SK-N-SH treated with all-trans-retinoic acid at 6 μM for 48 hours (cell line): ENCODE results near the gene DPH3.

Experiments used
- ATAC-seq: fragments of 200-7000 bp; cut with Tn5 transposase; 3 replicates; pipeline ENCODE4 v1.9.1; 2020; ENCODE audit warnings: mild to moderate bottlenecking, moderate library complexity
- BACH2 ChIP-seq: fragments of 250-450 bp; sonication (Bioruptor Pico); IDR thresholded peaks from 2 replicates; pipeline ENCODE4 v1.9.0; 2021; ENCODE audit warnings: mild to moderate bottlenecking, borderline replicate concordance
- CSDC2 ChIP-seq: fragments of 250-450 bp; sonication (Bioruptor Pico); IDR thresholded peaks from 2 replicates; pipeline ENCODE4 v1.5.0; 2020; ENCODE audit warnings: mild to moderate bottlenecking, moderate library complexity
- ESRRG ChIP-seq: fragments of 250-450 bp; sonication (Bioruptor Pico); IDR thresholded peaks from 2 replicates; pipeline ENCODE4 v1.6.1; 2021; ENCODE audit warnings: mild to moderate bottlenecking
- GLIS3 ChIP-seq: fragments of 250-450 bp; sonication (Bioruptor Pico); IDR thresholded peaks from 2 replicates; pipeline ENCODE4 v1.5.0; 2020; ENCODE audit warnings: mild to moderate bottlenecking, moderate library complexity
- ISL1 ChIP-seq: fragments of 250-450 bp; sonication (Bioruptor Pico); IDR thresholded peaks from 2 replicates; pipeline ENCODE4 v2.1.2; 2022; ENCODE audit warnings: mild to moderate bottlenecking, moderate library complexity
- OSR1 ChIP-seq: fragments of 250-450 bp; sonication (Bioruptor Pico); IDR thresholded peaks from 2 replicates; pipeline ENCODE4 v1.8.0; 2022; ENCODE audit warnings: moderate library complexity, mild to moderate bottlenecking, inconsistent platforms
- PPARA ChIP-seq: fragments of 250-450 bp; sonication (Bioruptor Pico); IDR thresholded peaks from 2 replicates; pipeline ENCODE4 v1.5.0; 2020; ENCODE audit warnings: mild to moderate bottlenecking, borderline replicate concordance
- RARB ChIP-seq: fragments of 250-450 bp; sonication (Bioruptor Pico); IDR thresholded peaks from 2 replicates; pipeline ENCODE4 v1.8.0; 2021; ENCODE audit warnings: mild to moderate bottlenecking, moderate library complexity
- SNAI2 ChIP-seq: fragments of 250-450 bp; sonication (Bioruptor Pico); IDR thresholded peaks from 2 replicates; pipeline ENCODE4 v1.5.0; 2020; ENCODE audit warnings: mild to moderate bottlenecking, moderate library complexity
- TCF4 ChIP-seq: fragments of 250-450 bp; sonication (Bioruptor Pico); IDR thresholded peaks from 2 replicates; pipeline ENCODE4 v1.8.0; 2021; ENCODE audit warnings: mild to moderate bottlenecking, moderate library complexity, borderline replicate concordance
- TOX ChIP-seq: fragments of 250-450 bp; sonication (Bioruptor Pico); IDR thresholded peaks from 2 replicates; pipeline ENCODE4 v1.8.0; 2021; ENCODE audit warnings: mild to moderate bottlenecking, moderate library complexity, borderline replicate concordance
- ZC3H10 ChIP-seq: fragments of 250-450 bp; sonication (Bioruptor Pico); IDR thresholded peaks from 2 replicates; pipeline ENCODE4 v1.5.1; 2021; ENCODE audit warnings: mild to moderate bottlenecking, moderate library complexity
- ZFP3 ChIP-seq: fragments of 250-450 bp; sonication (Bioruptor Pico); IDR thresholded peaks from 2 replicates; pipeline ENCODE4 v1.5.0; 2020; ENCODE audit warnings: mild to moderate bottlenecking, moderate library complexity
- ZFP30 ChIP-seq: fragments of 450-650 bp; formaldehyde crosslinking; IDR thresholded peaks from 2 replicates; pipeline ENCODE4 v1.5.0; 2022; ENCODE audit warnings: mild to moderate bottlenecking, moderate library complexity
- ZNF565 ChIP-seq: fragments of 450-650 bp; formaldehyde crosslinking; conservative IDR thresholded peaks from 2 replicates; pipeline ENCODE4 v1.5.0; 2020; ENCODE audit warnings: low read depth, mild to moderate bottlenecking, moderate library complexity
- ZNF70 ChIP-seq: fragments of 450-650 bp; formaldehyde crosslinking; IDR thresholded peaks from 2 replicates; pipeline ENCODE4 v1.5.0; 2020; ENCODE audit warnings: mild to moderate bottlenecking, moderate library complexity
- ZNF8 ChIP-seq: fragments of 450-650 bp; formaldehyde crosslinking; IDR thresholded peaks from 2 replicates; pipeline ENCODE4 v1.5.0; 2020; ENCODE audit warnings: mild to moderate bottlenecking, moderate library complexity
- TF ChIP-seq, protein P1 (sequence below): fragments of 250-450 bp; sonication (Bioruptor Pico); IDR thresholded peaks from 2 replicates; pipeline ENCODE4 v1.5.1; 2021; ENCODE audit warnings: mild to moderate bottlenecking, moderate library complexity
- TF ChIP-seq, protein P2 (sequence below): fragments of 250-450 bp; sonication (Bioruptor Pico); IDR thresholded peaks from 2 replicates; pipeline ENCODE4 v1.5.1; 2020; ENCODE audit warnings: low read depth, mild to moderate bottlenecking, moderate library complexity
- TF ChIP-seq, protein P3 (sequence below): fragments of 250-450 bp; sonication (Bioruptor Pico); IDR thresholded peaks from 2 replicates; pipeline ENCODE4 v1.8.0; 2020; ENCODE audit warnings: mild to moderate bottlenecking, moderate library complexity, borderline replicate concordance
- TF ChIP-seq, protein P4 (sequence below): fragments of 250-450 bp; sonication (Bioruptor Pico); IDR thresholded peaks from 2 replicates; pipeline ENCODE4 v1.8.0; 2021; ENCODE audit warnings: low read depth, mild to moderate bottlenecking, moderate library complexity, borderline replicate concordance

Gene DPH3

DNA sequence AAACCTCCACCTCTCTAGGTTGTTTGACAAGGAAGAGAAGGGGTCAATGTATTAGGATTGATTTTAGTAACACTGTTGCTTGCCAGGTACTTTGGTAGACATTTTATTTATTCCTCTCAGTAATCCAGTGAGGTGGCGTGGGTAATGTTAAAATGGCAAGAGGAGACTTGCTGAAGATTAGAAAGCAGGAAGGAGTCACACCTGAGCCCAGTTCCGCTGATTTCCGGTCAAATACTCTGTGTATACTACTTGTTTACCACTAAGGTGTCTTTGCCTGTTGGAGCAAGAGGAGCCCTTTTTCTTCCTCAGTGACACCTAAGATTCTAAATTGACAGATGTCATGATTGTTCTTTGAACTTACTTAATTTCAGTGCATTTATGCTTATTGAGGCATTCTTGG lies 2.0 kb upstream of the DPH3 start:
- TF ChIP-seq TOX (CRISPR knock-in tag) (no peak), ZFP30 (no peak), PPARA (CRISPR knock-in tag) (no peak), CSDC2 (CRISPR knock-in tag) (no peak), ZC3H10 (no peak), SNAI2 (CRISPR knock-in tag) (no peak), ISL1 (CRISPR knock-in tag) (no peak)
- TF ChIP-seq, protein P1, sequence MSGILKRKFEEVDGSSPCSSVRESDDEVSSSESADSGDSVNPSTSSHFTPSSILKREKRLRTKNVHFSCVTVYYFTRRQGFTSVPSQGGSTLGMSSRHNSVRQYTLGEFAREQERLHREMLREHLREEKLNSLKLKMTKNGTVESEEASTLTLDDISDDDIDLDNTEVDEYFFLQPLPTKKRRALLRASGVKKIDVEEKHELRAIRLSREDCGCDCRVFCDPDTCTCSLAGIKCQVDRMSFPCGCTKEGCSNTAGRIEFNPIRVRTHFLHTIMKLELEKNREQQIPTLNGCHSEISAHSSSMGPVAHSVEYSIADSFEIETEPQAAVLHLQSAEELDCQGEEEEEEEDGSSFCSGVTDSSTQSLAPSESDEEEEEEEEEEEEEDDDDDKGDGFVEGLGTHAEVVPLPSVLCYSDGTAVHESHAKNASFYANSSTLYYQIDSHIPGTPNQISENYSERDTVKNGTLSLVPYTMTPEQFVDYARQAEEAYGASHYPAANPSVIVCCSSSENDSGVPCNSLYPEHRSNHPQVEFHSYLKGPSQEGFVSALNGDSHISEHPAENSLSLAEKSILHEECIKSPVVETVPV (CRISPR knock-in tag) = no peak
- TF ChIP-seq, protein P2, sequence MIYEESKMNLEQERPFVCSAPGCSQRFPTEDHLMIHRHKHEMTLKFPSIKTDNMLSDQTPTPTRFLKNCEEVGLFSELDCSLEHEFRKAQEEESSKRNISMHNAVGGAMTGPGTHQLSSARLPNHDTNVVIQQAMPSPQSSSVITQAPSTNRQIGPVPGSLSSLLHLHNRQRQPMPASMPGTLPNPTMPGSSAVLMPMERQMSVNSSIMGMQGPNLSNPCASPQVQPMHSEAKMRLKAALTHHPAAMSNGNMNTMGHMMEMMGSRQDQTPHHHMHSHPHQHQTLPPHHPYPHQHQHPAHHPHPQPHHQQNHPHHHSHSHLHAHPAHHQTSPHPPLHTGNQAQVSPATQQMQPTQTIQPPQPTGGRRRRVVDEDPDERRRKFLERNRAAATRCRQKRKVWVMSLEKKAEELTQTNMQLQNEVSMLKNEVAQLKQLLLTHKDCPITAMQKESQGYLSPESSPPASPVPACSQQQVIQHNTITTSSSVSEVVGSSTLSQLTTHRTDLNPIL (CRISPR knock-in tag) = no peak
- ATAC-seq = no peak

DNA sequence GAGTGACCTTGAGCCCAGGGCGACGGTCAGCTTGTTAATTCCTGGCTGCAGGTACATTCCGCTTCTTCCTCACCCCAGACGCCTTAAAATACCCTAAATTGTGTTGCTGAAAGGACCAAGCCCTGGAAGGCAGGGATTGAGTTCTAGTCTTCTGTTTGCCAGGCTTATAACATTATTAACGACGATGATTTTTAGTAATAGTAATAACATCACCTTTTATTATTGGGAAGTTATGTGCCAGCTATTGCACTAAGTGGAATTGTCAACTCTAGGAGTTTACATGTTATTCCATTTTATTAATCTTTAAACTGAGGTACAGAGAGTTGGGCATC lies 678 bp upstream of the DPH3 start:
- TF ChIP-seq ZNF70 (CRISPR knock-in tag) (no peak), TOX (CRISPR knock-in tag) (no peak), ZFP30 (no peak), ZFP3 (CRISPR knock-in tag) (no peak), ZNF565 (no peak), BACH2 (CRISPR knock-in tag) (no peak), GLIS3 (CRISPR knock-in tag) (no peak), TCF4 (CRISPR knock-in tag) (no peak), OSR1 (CRISPR knock-in tag) (no peak), ZC3H10 (no peak), ZNF8 (CRISPR knock-in tag) (no peak), ESRRG (CRISPR knock-in tag) (no peak)
- TF ChIP-seq, protein P1 (CRISPR knock-in tag) = no peak
- TF ChIP-seq, protein P3, sequence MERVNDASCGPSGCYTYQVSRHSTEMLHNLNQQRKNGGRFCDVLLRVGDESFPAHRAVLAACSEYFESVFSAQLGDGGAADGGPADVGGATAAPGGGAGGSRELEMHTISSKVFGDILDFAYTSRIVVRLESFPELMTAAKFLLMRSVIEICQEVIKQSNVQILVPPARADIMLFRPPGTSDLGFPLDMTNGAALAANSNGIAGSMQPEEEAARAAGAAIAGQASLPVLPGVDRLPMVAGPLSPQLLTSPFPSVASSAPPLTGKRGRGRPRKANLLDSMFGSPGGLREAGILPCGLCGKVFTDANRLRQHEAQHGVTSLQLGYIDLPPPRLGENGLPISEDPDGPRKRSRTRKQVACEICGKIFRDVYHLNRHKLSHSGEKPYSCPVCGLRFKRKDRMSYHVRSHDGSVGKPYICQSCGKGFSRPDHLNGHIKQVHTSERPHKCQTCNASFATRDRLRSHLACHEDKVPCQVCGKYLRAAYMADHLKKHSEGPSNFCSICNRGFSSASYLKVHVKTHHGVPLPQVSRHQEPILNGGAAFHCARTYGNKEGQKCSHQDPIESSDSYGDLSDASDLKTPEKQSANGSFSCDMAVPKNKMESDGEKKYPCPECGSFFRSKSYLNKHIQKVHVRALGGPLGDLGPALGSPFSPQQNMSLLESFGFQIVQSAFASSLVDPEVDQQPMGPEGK (CRISPR knock-in tag) = no peak
- no peak for ATAC-seq

DNA sequence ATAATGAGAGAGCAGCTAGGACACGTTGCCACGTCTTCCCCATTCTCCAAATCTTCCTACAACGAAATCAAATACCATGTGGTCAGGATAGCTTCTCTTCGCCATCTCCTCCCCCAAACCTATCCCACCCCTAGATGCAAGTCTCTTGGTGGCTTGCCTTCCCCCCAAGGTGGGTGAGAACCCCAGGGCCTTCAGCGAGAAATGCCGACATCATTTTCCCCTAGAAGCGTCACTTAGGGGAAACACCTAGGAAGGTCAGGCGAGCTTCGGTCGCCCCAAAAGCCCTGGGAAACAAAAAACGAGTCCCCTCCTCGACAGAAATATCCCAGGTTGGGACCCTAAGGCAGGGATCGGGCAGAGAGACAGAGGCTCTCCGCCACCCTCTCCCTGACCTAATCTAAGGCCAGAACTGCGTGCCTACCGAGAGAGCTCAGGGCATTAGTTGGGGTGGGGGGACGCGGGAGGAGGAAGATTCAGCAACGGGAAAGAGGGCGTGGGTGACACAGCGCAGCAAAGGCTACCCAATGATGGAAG lies 502 bp downstream of the DPH3 start:
- TF ChIP-seq ISL1 (CRISPR knock-in tag) (no peak), ZNF565 (no peak), GLIS3 (CRISPR knock-in tag) (no peak), RARB (CRISPR knock-in tag) (no peak), ESRRG (CRISPR knock-in tag) (no peak), OSR1 (CRISPR knock-in tag) (no peak), CSDC2 (CRISPR knock-in tag) (no peak), ZFP3 (CRISPR knock-in tag) (no peak), TOX (CRISPR knock-in tag) (no peak), TCF4 (CRISPR knock-in tag) (no peak), ZC3H10 (no peak), ZFP30 (no peak)
- TF ChIP-seq, protein P3 (CRISPR knock-in tag) = no peak
- TF ChIP-seq, protein P4, sequence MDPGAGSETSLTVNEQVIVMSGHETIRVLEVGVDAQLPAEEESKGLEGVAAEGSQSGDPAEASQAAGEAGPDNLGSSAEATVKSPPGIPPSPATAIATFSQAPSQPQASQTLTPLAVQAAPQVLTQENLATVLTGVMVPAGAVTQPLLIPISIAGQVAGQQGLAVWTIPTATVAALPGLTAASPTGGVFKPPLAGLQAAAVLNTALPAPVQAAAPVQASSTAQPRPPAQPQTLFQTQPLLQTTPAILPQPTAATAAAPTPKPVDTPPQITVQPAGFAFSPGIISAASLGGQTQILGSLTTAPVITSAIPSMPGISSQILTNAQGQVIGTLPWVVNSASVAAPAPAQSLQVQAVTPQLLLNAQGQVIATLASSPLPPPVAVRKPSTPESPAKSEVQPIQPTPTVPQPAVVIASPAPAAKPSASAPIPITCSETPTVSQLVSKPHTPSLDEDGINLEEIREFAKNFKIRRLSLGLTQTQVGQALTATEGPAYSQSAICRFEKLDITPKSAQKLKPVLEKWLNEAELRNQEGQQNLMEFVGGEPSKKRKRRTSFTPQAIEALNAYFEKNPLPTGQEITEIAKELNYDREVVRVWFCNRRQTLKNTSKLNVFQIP (CRISPR knock-in tag) = no peak
- TF ChIP-seq, protein P2 (CRISPR knock-in tag) = no peak
- ATAC-seq = no peak; the same call in 2 of the 3 replicates
